Glomerular visceral epithelial cell (primary cell): ENCODE data around the gene TOMM20.
"Not testable (repeated sequence)": the region's sequence is repeated elsewhere in the genome, so short reads cannot be mapped to it uniquely, and the experiment has no call there.

Experiments
- DNase-seq: peaks from one replicate; pipeline ENCODE4 v3.0.0-alpha.2; 2016; ENCODE audit errors: extremely low spot score

The TOMM20 gene

DNA sequence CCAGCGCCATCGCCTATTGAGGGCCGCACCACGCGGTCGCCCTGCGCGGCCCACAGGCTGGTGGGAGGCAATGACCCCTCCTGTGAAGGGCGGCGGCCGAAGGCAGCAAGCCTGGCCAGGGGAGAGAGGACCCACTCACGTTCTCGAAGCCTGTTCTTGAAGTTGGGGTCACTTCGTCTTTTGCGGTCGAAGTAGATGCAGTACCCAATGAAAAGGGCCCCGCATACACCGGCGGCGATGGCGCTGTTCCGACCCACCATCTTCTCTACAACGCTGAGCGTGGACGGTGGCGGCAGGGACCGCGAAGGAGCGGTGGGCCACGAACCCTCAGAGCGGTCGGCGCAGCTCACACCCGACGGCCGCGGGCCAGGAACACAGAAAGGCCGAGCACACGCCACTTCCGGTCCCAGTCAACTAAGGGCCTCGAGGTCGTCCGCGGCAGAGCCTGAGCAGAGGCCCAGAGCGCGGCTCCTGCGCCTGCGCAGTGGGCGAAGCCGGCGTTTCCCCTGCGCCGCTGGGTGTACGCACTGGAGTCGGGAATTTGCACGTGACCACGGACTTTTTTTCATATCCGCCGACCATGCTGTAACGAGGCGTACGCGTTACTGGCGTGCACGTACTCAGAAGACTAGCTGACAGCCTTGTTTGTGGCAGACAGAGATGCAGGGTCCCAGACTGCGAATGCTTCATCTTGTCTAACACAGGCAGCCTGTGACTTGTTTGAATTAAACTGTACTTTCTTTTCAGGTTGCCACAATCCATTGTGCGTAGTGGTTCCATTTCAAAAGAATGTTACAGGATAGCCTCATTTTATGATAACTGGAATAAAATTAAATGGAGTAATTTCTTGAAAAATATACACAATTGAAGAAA lies at the start of gene TOMM20:
TOMM20 (minus strand) TSS at position 382 of the 873 bp plus-strand sequence; CDS start at position 260, 122 bp downstream.
- DNase-seq = peak; percentile 99

DNA sequence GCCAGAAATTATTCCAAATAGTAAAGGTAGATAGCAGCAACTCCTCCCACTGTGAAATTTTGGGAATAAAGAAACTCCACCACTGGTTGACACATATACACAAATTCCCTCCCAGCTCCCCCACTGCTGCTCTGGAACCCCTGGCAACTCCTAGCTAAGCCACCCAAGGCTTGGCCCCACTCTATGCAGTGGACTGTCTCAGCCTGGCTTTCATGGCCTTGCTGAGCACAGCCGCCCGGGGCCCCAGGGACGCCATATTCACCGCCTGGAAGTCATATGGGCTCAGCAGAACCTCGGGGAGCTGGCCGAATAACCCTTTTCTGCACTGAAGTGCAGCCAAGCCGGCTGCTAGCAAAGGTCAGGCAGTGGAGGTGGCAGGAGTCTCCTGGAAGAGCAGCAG lies 47.8 kb upstream of the TOMM20 start:
- DNase-seq = no peak

DNA sequence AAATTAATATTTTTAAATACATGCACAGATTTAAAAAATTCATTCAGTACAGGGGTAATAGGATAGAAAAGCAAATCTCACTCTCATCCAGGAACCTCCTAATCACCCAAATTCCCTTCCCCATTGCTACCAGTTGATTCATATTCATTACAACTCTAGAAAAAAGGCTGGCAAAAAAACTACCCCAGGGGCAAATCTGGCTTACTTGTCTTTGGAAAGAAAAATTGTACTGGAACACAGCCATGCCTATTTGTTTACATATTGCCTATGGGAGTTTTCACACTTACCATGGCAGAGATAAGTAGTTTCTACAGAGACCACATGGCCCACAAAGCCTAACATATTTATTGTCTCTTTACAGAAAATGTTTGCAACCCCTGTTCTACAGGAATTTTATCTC lies 41.3 kb upstream of the TOMM20 start:
- DNase-seq = no peak

DNA sequence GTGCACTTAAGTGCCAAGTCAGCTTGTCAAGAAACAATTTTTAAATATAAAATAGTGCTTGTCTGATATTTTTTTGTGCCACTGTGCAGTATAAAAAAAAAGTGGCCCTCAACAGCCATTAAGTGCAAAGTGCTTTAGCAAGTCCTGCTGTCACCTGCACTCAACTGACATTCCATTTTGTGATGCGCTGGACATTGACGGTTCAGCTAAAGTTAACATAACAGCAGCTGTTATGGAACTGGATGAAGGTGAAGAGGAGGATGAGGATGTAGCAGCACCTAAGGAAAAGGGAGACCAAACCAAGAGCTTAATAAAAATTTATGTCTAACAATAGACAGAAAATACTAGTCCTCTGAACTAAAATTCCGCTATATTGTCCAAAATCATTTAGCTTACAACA lies 39.7 kb upstream of the TOMM20 start:
- DNase-seq = no peak

DNA sequence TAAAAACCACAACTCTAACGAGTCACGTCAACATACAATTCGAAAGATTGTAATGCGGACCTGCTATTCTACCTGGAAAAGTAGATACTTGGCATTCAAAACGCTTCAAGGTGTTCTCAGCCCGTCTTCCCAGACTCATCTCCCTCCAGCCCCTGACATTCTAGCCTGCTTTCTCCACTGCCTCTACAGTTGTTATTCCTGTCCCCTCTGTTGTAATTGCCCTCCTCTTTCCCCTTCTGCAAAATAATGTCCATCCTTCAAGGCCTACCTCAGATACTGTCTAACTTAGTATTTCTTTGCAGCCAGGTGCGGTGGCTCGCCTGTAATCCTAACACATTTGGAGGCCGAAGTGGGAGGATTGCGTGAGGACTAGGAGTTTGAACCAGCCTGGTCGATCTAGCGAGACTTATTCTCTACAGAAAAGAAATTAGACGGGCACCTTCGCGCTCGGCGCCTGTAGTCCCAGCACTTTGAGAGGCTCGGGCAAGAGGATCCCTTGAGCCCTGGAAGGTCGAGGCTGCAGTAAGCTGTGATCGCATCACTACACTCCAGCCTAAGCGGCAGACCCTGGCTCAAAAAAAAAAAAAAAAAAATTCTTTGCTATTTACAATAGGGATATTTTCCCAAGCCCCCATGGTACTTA lies 33.2 kb upstream of the TOMM20 start:
- no peak for DNase-seq

DNA sequence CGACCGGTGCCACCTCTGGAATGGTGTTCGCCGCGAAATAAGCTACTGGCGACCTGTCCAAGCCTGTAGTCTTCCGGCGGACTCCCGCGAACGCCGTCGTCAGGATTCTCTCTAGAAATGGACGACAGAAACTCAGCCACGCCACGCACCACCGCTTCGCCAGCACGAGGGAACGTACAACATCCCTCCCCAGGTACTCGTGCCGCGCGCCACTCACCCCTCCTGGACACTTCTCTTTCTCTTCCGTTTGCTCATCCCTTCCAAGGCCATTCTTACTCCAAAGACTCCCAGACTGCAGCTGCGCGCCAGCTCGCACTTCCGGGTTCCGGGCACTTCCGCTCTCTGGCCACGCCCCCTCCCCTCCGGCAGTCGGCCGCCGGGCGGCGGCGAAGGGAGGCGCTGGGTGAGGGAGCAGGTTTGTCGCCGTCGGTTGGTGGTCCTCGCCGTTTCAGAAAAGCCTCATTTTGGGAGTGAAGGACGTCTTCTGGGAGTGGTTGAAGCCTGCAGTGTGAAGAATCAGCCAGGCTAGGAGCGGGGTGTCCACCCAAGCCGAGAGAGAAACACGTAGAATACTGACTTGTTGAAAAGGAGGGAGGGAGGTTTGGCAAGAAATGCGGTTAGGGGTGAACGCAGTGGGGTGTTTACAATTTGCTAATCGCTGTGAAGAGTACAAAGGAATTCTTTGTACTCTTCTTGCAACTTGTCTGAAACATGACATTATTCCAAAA lies 32.5 kb upstream of the TOMM20 start, which contains the start of gene RBM34:
RBM34 (minus strand) TSS at position 294 of the 728 bp plus-strand sequence; CDS start at position 270, 24 bp downstream.
- peak; percentile 93 for DNase-seq

DNA sequence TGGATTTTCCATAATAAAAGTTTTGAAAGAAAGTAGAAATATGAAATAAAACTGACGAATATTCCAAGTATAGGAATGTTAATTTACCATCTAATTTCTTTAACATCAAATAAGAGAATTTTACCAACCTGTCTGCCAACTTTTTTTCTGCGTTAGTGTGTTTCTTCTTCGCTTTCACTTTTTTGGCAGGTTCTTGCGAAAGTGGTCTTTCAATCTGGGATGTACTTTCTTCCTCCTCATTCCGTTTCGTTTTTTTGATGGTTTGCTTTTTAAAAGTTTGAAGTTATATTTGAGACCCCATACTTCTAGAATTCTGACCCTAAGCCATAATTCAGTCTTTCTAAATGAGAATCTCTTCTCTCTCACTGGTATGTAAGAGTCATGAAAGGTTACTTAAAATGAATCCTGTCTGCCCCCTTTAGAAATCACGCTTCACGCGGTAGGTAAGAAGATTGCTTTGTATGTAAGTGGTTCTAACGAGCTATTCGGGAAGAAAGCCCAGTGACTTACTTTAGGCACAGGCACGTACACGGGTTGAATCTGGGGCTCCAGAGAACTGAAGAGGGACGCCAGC lies 31.8 kb upstream of the TOMM20 start:
- no peak for DNase-seq

DNA sequence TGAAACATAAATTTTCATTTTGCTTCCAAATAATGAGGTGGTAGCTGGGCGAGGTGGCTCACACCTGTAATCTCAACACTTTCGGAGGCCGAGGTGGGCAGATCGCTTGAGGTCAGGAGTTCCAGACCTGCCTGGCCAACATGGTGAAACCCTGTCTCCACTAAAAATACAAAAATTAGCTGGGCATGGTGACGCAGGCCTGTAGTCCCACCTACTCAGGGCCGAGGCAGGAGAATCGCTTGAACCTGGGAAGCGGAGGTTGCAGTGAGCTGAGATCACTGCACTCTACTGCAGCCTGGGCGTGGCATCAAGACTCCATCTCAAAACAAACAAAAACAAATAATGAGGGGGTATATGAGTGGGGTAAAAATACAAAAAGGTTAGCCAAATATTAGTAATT lies 31.3 kb upstream of the TOMM20 start:
- DNase-seq = not testable (repeated sequence)

DNA sequence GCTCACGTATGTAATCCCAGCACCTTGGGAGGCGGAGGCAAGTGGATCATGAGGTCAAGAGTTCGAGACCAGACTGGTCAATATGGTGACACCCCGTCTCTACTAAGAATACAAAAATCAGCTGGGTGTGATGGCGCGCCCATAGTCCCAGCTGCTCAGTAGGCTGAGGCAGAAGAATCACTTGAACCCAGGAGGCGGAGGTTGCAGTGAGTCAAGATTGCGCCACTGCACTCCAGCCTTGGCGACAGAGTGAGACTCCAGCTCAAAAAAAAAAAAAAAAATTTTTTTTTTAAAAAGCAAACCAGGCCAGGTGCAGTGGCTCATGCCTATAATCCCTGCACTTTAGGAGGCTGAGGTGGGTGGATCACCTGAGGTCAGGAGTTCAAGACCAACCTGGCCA lies 30.6 kb upstream of the TOMM20 start:
- not testable (repeated sequence) for DNase-seq

DNA sequence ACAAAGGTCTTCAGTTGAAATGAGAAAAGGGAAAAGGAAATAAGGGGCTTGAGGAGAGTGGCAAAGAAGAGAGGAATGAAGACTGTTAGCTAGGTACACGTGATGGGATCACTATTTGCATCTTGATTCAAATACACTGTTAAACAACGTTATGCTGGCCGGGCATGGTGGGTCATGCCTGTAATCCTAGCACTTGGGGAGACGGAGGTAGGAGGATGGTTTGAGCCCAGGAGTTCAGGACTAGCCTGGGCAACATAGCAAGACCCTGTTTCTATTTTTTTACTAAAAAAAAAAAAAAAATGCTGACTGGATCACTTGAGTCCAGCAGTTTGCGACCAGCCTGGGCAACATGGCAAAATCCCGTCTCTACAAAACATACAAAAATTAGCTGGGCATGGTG lies 30.0 kb upstream of the TOMM20 start:
- no peak for DNase-seq

DNA sequence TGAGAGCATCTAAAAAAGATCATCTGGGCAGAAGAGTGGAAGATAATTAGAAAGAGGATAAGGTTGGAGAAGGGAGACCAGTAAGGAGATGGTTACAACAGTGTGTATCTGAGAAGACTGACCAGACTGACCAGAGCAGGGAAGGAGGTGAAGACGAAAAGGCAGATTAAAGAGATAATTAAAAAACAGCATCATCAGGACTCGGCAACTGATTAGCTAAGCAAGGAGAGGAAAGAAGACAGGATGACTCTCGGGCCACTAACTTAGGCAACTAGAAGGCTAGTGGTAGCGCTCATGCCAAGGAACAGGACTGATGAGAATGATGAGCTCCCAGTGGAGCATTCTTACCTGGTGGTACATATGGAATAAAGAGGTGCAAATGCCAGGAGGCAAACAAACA lies 28.5 kb upstream of the TOMM20 start:
- DNase-seq = no peak

DNA sequence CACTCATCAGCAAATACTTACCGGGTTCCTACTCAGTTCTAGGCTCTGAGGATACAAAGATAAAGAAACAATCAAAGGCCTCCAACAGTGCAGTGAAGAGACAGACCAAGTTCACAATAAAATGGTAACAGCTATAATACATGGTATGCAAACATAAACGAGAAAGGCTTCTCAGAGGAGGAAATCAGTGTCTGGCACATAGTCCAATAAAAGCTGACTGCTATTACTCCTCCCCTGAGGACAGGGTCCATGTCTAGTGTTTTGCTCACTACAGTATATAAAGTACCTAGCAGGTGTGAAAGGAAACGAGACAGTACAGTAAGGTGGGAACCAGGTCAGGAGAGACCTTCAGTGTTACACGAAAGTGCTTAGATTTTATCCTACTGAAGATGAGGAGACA lies 28.1 kb upstream of the TOMM20 start:
- no peak for DNase-seq

DNA sequence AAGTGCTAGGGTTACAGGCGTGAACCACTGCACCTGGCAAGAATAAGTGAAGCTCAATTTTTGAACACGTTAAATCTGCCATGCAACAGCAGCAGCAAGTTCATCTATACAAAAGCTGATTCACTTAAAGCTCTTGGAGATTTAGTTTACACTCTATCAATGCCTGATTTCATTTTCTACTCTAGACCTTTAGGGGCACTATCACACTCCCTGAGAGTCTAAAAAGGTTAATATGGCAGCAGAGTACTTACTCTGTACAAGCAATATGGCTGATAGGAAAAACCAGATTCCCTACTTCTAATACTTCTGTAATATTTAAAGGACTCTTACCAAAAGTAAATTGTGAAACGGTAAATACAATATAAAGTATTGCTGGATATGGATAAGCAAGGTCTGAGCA lies 27.6 kb upstream of the TOMM20 start:
- DNase-seq = no peak

DNA sequence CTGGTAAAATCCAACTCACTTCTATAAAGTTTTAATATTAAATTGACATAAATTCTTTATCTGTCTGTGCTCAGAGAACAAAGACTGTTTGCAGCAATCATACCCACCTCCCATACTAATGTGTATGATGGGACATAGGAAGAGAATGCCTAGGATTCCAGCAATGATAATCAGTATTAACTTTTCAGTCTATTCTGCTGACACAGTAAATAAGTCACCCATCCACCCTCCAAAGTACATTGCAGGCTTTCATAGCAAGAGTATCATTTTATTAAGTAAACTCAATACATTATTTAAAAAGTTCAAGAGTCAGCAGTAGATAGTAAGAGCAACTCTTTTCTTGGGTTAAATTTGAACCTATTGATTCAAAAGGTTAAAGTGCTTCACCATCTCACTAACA lies 23.6 kb upstream of the TOMM20 start:
- no peak for DNase-seq

DNA sequence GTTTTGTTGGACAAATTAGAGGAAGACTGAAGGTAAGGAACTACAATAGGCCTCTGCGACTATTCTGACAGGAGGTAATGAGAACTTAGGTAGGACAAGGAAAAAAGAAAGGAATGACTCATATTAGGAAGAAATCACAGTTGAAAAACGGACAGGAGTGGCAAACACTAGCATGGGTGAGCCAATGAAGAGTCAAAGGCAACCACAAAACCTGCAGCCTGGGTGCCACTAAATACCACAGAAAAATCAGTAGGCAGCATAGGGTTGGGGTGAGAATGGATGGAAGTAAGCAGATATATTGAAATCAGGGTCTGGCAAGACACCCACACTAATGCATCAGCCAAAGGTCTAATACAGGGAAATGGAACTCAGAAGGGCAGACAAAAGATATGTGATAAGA lies 22.4 kb upstream of the TOMM20 start:
- DNase-seq = no peak

DNA sequence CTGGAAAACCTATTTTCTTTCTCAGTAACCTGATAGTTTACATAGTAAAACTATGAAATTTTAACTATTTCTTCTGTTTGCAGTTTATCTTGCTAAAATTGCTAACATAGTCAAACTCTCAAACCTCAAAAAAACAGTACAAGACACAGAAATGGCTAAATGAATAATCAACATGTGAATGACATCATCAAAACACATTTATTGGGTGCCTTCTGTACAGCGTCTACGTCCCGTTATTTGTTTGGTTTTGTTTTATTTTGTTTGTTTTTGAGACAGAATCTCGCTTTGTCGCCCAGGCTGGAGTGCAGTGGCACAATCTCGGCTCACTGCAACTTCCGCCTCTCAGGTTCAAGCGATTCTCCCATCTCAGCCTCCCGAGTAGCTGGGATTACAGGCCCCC lies 21.2 kb upstream of the TOMM20 start:
- no peak for DNase-seq

DNA sequence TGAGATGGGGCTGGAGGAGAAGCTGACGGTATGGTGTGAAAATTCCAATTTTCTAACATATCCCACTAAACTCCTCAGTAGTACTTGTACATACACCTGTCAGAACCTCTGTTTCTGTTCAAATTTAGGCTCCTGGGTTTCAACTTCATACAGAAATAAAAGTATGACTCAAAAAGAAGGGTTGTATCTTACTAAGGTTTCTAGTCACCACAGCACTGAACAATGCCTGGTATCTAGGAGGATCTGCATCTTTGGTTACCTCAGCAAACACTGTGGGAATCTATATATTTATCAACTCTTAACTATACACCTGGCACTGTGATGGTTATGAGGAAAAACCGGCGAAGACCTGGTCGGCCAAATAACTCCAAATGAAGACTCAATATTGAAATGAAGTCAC lies 18.6 kb upstream of the TOMM20 start:
- no peak for DNase-seq

DNA sequence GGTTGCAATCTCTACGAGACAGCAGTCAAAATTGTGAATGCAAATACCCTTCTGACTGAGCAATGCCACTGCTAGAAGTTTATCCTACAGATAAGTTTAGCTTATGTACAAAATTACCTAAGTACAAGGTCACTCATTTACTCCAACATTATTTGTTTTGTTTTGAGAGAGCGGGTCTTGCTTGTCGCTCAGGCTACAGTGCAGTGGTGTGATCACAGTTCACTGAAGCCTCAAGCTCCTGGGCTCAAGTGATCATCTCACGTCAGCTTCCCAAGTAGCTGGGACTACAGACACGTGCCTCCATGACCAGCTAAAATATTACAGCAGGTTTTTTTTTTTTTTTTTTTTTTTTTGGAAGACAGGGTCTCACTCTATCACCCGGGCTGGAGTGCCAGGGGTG lies 17.0 kb upstream of the TOMM20 start:
- DNase-seq = no peak

DNA sequence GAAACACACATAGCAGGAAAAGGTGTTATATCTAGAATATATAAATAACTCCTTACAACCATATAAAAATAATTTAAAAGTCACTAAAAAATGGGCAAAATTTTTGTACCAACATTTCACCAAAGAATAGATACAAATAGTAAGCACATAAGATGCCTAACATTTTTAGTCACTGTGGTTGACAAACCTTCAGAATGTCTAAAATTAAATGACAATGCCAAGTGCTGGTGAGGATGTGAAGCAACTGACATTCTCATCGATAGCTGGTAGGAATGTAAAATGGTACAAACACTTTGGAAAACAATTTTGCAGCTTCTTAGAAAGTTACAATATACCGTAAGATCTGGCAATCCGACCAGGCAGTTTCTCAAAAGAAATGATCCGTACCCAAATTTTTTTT lies 14.4 kb upstream of the TOMM20 start:
- no peak for DNase-seq

DNA sequence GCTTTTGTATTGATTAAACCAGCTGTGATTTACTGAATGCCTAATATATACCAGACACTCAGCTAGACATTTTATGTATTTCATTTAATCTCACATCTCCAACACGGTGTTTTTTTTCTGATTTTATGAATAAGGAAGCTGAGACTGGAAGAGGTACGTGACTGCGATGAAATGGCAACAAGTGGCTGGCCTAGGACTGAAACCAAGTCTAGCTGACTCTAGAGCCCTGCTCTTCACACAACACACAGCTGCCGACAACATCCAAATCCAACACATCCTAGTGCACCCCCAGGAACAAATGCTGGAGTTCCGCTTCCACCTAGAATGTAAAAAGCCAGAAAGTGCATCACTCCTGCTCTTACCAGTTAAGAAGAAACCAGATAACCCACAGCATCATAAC lies 10.7 kb upstream of the TOMM20 start:
- DNase-seq = no peak

DNA sequence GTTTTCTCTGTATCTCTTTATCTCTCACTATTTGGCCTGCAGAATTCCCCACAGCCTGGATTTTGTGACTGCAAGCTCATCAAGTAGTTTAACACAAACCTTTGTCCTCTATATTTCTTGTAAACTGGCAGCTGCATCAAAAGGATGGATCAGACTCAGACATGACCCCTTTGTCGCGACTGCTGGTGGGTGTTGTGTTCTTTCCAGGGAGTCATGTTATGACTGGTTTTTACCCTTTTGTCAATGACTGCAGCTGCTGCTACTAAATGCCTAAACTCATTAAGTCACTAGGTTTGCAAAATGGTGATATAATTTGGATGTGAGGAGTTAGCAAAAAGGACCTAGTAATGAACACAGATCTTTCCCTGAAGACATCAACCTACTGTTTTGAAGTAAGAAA lies 10.2 kb upstream of the TOMM20 start:
- no peak for DNase-seq

DNA sequence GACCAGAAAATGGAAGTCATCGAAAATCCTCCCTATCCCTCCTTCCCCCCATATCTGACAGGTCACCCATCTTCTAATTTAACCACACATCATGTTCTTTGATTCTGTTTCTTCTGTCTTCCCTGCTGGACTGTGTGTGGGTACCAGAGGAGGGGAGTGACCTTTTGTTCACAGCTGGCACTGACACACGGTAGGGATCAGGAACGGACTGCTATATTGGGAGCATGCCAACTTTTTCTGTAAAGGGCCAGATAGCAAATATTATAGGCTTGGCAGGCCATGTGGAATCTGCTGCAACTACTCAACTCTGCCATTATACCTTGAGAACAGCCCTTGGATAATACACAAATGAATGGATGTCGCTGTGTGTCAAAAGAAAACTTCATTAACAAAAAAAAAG lies 7.5 kb upstream of the TOMM20 start:
- no peak for DNase-seq
